OCI-LY1 (cell line): Measurements from ENCODE around the gene ARL10.

Experiments used
- EZH2 ChIP-seq: fragments of 200-600 bp; sonication (generic), shearing (Covaris generic); IDR thresholded peaks from 2 replicates; pipeline ENCODE4 v1.8.0; 2017; ENCODE audit warnings: borderline replicate concordance, mixed run types, mild to moderate bottlenecking, antibody characterized with exemption, low read length, moderate library complexity, mixed read lengths
- TF ChIP-seq, protein P1 (sequence below): fragments of 200-600 bp; sonication (generic), shearing (Covaris generic); IDR thresholded peaks from 2 replicates; pipeline ENCODE4 v1.5.1; 2017; ENCODE audit warnings: mild to moderate bottlenecking, antibody characterized with exemption, low read length, moderate library complexity, mixed read lengths

- TF ChIP-seq, protein P1, sequence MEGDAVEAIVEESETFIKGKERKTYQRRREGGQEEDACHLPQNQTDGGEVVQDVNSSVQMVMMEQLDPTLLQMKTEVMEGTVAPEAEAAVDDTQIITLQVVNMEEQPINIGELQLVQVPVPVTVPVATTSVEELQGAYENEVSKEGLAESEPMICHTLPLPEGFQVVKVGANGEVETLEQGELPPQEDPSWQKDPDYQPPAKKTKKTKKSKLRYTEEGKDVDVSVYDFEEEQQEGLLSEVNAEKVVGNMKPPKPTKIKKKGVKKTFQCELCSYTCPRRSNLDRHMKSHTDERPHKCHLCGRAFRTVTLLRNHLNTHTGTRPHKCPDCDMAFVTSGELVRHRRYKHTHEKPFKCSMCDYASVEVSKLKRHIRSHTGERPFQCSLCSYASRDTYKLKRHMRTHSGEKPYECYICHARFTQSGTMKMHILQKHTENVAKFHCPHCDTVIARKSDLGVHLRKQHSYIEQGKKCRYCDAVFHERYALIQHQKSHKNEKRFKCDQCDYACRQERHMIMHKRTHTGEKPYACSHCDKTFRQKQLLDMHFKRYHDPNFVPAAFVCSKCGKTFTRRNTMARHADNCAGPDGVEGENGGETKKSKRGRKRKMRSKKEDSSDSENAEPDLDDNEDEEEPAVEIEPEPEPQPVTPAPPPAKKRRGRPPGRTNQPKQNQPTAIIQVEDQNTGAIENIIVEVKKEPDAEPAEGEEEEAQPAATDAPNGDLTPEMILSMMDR = peak; percentile 14; the same call in 1 of the 2 replicates
- no peak for TF ChIP-seq EZH2
These were observed 26.2 kb downstream of the ARL10 start for GRCh38 chr5:176391479-176391878.
